Measurements from ENCODE around the gene RABL3.
A peak's percentile ranks its signal among the peaks of the same experiment; 100 is the strongest.
"Not testable (repeated sequence)": the region's sequence is repeated elsewhere in the genome, so short reads cannot be mapped to it uniquely, and the experiment has no call there.

The RABL3 gene

DNA sequence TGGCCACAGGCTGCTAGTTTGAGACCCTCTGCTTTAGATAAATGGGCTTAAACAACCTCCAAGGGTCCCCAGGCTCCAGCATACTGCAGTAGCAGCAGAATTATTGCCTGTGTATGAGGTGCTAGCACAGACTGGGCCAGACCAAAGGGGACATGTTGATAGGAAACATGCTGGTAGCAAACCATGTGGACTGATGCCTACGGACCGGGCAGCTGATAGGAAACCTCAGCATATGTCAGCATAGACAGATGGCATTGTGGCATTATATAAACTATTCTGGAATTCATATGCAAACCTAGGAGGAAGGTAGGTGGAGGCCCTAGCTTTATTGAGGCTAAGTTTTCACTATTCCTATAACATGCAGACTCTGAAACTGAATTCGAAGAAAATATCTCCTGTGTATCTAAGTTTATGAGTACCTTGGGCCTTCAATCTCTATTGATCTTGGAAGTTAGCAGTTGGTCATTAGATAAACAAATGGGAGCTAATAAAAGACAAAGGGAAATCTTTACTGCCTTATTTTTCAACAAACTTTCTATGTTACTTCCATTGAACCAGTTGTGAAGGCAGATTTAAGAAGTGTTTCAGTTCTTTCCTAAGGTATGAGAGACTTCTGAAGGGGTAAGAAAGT lies 58.5 kb downstream of the RABL3 start:
- TF ChIP-seq GATA1 (IDR thresholded peaks at IDR 0.05; ENCODE audit: low read depth, low read length) (no peak), POLR2A (IDR thresholded peaks at IDR 0.05; ENCODE audit: low read length) (no peak)
- DNase-seq = no peak

DNA sequence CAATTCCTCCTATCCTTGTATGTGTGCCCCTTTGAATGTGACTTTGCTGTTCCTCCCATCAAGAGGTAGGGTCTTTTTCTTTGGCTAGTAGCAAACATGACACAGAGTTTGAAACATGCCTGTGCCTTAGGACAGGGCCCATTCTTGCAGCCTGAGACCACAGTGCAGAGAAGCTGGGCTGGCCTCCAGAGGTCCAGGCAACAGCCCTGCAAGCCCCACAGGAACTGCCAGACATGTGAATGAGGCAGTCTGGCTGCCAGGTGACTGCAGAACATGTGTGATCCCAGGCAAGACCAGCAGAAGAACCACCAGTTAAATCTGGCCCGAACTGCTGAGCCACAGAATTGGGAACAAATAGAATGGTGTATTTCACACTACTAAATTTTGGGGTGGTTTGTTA lies 59.1 kb downstream of the RABL3 start:
- DNase-seq = no peak
- no peak for TF ChIP-seq POLR2A (IDR thresholded peaks at IDR 0.05; ENCODE audit: low read length)
- no peak for TF ChIP-seq GATA1 (IDR thresholded peaks at IDR 0.05; ENCODE audit: low read depth, low read length)

DNA sequence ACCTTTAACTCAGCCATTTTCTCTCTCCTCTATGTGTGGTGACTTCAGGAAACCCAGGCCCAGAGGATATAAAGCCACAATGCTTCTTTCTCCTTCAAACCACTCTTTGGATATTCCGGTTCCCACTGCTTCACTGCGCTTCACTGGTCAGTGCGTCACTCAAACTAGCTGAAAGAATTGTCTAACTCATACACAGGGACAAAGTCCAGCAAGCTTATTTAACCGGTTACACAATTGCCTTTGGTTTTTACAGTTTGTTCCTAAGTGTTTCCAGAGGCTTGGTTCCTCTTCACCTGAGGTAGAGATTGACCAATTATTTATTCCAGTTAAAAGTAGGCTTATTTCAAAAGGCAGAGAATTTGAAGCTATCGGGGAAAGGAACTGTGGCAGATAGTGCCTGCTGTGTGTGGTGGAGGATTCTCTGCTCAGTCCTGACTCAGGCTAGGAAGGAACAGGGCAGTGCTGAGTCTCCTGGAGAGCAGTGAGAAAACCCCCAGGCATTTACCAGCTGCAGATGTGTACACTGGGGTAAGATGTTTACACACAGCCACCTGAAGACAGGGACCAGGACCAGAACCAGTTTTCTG lies 60.1 kb downstream of the RABL3 start, which contains the start of gene HGD:
HGD (minus strand) TSS at position 145 of the 587 bp plus-strand sequence; CDS start at position 17, 128 bp downstream.
- TF ChIP-seq POLR2A (IDR thresholded peaks at IDR 0.05; ENCODE audit: low read length) (no peak), GATA1 (IDR thresholded peaks at IDR 0.05; ENCODE audit: low read depth, low read length) (no peak)
- DNase-seq = no peak

DNA sequence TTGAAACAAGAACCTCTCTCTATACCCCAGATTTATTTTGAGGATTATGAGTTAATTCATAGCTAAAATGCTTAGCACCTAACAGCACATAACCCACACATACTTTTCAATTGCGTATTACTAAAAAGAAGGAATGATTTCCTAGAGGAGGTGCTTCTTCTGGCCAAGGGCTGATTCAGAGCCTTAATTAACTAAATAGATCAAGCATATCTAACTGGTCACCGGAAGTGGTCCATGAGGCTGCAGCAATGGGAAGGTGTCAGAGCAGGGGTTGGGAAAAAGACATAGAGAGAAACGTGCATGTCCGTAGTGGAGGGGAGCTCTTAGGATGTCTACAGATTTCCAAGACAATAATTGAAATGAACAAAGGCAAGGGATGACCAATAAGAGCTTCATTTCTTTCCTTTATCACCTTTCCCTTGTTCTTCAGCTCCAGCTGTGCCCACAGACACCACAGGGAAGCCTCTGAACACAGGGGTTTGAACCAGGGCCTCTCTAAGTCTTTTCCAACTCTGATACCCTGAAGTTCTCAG lies 60.7 kb downstream of the RABL3 start:
- TF ChIP-seq GATA1 (IDR thresholded peaks at IDR 0.05; ENCODE audit: low read depth, low read length) (no peak), POLR2A (IDR thresholded peaks at IDR 0.05; ENCODE audit: low read length) (no peak)
- DNase-seq = no peak

DNA sequence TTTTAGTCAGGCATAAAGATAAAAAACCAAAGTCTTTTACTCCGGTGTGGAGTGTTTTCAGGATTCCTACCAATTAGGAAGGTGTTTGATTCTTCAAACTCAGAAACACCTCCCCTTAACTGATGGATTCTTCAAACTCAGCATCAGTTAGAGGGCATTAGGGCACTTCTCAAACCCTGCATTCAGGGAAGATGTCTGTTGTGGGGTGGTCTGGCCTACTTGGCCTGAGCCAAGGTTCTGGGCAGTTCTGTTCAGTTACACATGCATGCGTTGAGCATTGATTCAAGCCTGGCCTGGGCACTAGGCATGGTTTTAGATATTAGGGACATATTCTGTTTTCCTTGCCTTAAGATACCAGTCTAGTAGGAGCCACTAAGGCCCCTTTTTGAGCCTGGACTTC lies 61.3 kb downstream of the RABL3 start:
- DNase-seq = no peak
- TF ChIP-seq POLR2A (IDR thresholded peaks at IDR 0.05; ENCODE audit: low read length) = no peak
- no peak for TF ChIP-seq GATA1 (IDR thresholded peaks at IDR 0.05; ENCODE audit: low read depth, low read length)

DNA sequence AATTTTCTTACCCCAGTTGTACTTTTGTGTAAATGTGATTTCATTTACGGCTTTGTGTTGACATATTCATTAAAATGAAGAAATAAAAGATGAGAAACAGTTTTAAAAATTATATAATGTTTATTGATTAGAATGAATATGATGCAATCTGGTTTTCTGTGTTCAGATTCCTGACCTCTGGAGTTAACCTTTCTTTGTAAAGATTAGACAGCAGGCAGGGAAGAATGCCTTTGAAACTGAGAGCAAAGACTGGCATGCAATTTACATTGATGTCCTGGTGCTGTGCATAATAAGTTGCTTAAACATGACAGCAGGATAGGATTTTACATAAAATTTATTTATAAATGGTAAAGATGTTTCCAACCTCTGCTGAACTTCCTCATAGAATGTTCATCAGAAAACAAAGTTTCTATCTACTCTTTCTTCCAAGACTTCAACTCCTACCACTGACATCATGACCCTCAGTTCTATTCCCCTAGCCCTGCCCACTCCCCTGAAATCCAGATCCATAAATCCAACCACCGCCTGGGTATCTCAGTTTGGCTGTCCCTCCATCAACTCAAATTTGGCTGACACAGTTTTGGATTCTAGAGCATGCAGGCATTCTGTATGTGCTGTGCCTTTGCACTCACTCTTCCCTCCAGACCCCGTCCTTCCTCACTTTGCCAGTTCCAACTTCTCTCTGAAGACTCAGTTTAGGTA lies 62.0 kb downstream of the RABL3 start:
- TF ChIP-seq POLR2A (IDR thresholded peaks at IDR 0.05; ENCODE audit: low read length) = no peak
- no peak for TF ChIP-seq GATA1 (IDR thresholded peaks at IDR 0.05; ENCODE audit: low read depth, low read length)
- no peak for DNase-seq

DNA sequence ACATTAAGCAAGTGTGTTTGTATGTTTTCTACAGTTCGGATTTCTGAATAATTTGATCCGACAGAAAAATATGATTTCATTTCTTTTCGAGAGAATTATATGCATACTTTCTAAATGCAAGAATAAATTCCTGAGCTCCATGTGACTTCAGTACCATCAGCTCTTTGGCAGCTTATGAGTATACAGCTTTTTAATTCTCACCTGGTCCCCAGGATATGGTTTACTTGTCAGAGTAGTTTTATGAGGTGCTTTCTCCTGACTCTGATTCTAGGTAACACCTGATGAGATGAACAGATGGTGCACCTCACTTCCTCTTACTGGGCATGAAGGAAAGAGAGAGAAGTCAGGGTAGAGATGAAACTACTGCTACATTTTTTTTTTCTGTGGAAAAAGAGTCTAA lies 63.3 kb downstream of the RABL3 start:
- no peak for TF ChIP-seq GATA1 (IDR thresholded peaks at IDR 0.05; ENCODE audit: low read depth, low read length)
- no peak for TF ChIP-seq POLR2A (IDR thresholded peaks at IDR 0.05; ENCODE audit: low read length)
- DNase-seq = no peak

DNA sequence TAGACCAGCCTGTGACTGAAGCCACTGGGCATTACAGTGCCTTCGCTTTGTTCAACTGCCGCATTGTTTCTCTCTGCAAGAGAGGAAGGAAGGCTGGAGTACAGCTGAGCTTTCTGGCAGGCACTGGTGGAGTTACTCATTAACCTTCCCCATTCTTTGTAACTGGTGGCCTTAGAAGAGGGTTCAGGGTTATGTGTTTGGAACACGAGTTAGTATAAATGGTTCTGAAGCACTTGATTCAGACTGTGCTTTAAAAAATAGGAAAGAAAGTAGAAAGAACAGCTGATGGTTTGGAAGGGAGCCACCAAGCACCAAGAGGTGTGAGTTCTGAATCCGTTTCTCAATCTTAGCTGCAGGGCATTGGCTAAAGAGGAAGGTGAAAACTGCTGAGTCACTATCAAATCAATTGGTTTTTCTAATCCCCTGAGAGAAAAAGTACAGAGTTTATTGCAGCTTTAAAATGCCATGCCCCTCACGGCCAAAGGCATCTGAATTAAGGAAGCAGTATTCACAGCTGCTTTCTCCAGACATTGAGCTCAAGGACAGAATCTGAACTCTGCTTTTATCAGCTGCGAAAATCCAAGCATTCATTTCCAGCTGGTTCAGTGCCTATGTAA lies 63.9 kb downstream of the RABL3 start:
- no peak for TF ChIP-seq POLR2A (IDR thresholded peaks at IDR 0.05; ENCODE audit: low read length)
- no peak for TF ChIP-seq GATA1 (IDR thresholded peaks at IDR 0.05; ENCODE audit: low read depth, low read length)
- DNase-seq = peak; percentile 9 to 16

DNA sequence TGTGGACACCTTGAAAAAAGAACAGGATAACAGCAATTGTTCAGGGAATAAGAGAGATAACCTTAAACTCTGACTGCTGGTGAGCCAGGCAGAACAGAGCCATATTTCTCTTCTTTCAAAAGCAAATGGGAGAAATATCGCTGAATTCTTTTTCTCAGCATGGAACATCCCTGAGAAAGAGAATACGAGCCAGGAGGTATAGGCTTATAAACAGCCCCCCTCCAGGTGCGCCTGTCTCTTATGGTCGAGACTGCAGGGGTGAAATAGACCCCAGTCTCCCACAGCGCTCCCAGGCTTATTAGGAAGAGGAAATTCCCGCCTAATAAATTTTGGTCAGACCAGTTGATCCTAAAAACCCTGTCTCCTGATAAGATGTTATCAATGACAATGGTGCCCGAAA lies 65.1 kb downstream of the RABL3 start:
- not testable (repeated sequence) for DNase-seq

DNA sequence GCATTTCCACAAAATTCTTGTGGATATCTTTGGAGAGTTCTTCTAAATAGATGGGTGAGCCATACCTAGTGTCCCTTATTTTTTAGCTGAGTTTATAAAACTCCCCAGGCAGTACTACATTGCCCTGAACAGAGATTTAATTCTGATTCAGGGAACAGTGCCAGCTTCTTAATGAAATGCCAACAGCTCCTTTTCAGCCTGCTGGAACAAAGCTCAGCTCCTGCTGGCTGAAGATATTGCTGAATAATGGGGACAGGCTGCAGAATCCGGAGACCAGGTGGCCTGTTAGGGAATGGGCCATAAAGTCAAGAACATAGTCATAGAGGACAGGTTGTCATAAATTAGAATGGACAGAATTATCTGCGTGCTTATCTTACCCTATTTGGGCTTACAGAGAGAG lies 69.2 kb downstream of the RABL3 start:
- no peak for TF ChIP-seq POLR2A (IDR thresholded peaks at IDR 0.05; ENCODE audit: low read length)
- DNase-seq = no peak

DNA sequence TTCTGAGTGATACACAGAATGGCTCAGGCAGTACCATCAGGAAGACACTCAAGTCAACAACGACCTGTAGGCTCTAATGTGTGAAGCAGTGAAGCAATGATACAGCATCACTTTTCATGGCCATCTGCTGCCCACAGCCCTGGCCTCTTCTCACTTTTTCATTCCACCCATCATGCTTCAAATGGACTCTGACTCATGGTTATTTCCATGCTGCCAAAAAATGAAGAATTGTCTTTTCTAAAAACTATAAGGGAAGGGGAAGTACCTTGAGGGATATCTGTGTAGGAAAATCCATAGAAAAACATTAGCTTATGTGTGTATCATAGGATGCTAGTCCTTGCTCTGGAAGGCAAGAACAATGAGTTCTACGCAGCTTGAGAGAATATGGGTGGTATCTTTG lies 71.7 kb downstream of the RABL3 start:
- no peak for TF ChIP-seq POLR2A (IDR thresholded peaks at IDR 0.05; ENCODE audit: low read length)
- TF ChIP-seq GATA1 (IDR thresholded peaks at IDR 0.05; ENCODE audit: low read depth, low read length) = no peak
- DNase-seq = no peak

DNA sequence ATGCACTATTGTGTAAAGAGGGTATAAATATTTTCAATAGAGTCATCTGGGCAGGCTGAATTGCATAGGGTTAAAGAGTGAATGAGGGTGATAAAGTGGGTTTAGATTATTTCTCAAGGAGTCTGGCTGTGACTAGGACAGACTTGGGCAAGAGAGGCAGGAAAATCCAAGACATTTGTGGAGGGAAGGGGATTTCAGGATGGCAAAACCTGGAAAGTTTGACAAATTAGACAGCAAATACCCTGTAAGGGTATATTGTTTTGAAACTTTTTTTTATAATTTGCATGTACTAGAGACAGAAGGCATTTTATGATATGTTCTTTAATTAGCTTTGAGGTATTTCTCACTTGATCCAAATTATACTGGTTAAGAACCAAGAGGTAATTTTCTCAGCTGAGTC lies 77.4 kb downstream of the RABL3 start:
- no peak for DNase-seq
- TF ChIP-seq GATA1 (IDR thresholded peaks at IDR 0.05; ENCODE audit: low read depth, low read length) (no peak), POLR2A (IDR thresholded peaks at IDR 0.05; ENCODE audit: low read length) (no peak)

DNA sequence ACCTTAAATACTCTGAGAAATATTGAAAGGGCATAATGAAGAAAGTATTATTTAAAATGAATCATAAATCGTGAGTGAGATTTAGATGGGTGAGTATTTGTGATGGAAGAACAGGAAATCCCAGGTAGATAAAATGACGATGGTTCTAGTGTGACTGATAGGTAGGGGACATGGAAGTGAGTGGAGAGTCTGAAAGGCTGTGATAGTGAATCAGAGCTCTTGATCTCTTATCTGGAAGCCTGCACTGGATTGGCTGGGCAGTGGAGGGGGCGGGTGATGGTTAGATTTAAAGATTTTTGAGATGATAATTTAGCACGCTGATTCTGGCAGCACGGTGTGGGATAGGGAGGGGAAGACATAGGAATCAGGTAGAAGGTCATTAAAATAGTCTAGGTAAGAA lies 80.4 kb downstream of the RABL3 start:
- TF ChIP-seq POLR2A (IDR thresholded peaks at IDR 0.05; ENCODE audit: low read length) (no peak), GATA1 (IDR thresholded peaks at IDR 0.05; ENCODE audit: low read depth, low read length) (no peak)
- DNase-seq = no peak

DNA sequence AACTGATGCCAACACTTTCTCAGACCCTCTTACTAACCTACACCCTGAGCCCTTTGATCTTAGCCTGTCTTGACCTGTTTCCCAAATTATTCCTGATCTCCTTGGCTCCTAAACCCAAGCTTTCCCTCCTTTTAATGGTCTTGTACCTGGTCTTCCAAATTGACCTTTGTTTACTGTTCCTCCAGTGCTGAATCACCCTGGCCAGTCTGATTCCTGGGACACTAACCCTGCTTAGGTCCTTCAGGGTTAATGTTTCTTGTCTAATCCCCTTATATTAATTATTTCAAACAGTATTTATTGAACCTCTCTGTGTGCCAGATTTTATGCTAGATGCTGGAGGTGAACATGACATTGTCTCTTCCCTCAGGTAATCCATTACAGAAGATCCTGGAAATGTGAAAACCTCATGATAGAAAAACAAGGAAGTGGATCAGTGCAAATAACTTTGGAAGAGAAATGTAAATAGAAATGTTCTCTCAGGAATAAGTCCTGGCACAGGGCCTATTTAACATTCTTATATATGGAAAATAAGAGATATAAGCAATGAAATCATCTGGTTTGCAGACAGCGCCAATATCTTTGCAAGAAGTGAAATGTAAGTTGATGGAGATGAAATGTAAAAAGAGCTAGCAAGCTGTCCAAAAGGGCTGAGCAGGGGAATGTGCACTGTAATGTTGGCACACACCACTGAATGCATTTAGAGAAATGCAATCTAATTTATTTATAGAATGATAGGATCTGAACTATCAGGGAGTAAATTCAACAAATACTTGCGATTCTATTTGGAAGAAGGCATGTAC lies 81.0 kb downstream of the RABL3 start:
- no peak for DNase-seq
- TF ChIP-seq GATA1 (IDR thresholded peaks at IDR 0.05; ENCODE audit: low read depth, low read length) (no peak), POLR2A (IDR thresholded peaks at IDR 0.05; ENCODE audit: low read length) (no peak)
